ENCODE data around the gene SLC41A1.

Gene SLC41A1

DNA sequence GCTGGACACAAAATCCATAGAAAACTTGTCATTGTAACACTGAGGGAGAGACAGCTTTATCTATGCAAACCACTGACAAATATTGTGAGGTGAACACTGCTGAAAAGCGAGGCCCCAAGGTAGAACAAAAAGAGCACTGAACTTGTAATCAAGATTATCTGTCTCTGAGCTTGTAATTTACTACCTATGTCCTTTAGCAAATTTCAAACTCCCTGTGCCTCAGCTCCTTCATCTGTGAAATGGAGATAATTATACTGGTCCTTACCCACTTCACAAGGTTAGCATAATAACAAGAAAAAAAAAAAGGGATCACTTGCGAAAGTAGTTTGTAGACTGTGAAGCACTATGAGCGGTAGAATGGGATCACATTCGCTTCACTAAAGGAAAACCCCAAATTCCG is 58.1 kb downstream of the SLC41A1 start:
- no peak for DNase-seq (ENCODE audit: low read depth in 2 of 2)

DNA sequence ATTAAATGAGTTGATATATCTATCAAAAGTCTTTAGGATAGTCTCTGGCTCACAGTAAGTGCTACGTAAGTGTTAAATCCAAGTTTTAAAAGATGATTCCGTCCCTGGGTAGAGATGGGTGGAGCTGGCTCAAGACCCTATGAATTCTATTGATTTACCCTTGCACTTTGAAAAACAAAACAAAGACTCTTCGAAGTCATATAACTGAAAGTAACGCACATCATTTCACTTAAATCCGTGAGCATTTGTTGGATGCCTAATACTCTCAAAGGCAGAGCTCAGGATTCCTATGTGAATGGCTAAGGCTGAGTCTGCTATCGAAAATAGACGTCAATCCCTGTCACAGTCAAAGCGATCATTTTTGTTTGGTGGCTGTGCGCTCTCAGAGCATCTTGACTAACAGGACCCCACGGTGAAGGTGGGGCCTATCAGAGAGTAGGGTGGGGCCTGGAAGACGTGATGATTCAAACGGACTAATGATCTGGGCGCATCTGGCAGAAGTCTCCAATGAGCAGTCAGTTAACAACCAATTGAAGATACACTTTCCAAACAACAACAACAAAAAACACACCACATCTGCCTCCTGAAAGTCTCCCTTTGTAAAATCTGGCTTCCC is 61.9 kb downstream of the SLC41A1 start:
- no peak for DNase-seq (ENCODE audit: low read depth in 2 of 2)

DNA sequence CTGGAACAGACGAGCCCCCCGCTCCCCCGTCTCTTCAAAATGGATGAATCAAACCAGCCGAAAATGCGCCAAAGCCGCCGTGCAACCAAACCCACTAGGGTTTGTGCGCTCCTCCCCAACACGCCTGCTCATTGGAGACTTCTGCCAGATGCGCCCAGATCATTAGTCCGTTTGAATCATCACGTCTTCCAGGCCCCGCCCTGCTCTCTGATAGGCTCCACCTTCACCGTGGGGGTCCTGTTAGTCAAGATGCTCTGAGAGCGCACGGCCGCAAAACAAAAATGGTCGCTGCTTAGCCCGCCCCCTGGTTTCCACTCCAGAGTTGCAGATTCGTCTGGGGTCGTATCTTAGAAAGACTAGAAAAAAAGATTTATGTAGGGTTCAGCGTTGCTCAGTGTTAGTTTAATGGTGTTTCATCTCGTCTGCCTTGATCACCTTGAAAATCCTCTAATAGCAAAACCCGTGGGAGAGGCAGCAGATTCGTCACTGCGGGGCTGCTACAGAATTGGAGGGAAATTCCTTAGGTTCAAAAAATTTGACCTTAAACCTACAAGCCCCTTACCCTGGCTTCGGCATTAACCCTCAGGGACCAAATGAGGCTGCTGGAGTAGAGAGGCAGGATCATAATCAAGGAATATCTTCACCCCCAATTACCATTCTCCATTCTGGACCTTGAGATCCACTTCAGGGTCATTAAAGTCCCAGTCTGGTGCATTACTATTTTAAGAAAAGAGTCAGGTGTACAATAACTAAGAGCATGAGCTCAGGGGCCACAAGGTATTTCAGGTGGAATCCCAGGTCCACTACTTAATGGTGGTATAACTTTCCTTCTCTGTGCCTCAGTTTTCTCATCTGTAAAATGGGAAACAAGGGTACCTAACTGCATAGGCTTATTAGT is 62.6 kb downstream of the SLC41A1 start, which contains the start of gene NUCKS1:
TSS of gene NUCKS1 (minus strand) at position 45 of the 898 bp plus-strand sequence. CDS start 209 bp downstream, outside the sequence.
- DNase-seq (ENCODE audit: low read depth in 2 of 2) = peak; percentile 99

DNA sequence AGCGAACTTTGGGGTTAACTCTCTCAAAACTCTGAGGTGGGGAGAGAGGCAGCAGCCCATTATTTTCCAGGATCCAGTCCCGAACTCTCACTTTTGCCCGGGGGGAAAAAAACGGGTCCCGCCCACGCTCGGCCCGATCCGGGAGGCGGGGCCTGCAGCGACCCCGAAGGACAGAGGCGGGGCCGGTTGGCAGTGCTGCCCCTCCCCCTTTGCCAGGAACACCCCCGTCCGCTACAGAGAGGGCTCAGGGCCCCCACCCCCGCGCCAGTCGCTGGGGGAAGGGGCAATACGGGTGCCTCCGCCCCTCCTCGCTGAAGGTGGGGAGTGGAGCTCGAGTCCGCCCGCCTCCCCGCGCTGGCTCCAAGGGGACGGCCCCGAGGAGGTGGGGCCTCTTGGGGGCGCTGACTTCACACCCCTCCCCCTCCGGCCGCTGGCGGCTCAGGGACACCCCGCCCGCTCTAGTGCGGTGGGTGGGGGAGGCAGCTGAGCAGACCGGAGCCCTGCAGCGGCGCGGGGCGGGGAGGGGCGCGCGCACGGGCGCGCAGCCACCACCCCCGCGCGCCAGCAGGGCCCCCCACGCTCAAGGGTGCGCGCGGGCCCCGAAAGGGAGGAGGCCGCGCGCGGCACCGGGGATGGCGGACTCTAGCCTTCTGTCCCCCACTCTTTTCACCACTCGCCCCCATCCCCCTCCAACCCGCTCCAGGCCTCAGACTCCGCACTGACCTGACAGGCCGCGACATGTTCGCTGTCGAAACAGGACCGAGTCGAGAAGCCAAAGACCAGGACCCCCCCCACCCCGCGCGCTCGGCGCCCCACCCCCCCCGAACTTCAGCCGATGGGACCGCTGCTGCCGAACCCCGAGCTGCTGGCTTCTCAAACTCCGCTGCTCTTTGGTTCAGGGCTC is 63.5 kb downstream of the SLC41A1 start:
- DNase-seq (ENCODE audit: low read depth in 2 of 2) = peak; percentile 92 to 93

DNA sequence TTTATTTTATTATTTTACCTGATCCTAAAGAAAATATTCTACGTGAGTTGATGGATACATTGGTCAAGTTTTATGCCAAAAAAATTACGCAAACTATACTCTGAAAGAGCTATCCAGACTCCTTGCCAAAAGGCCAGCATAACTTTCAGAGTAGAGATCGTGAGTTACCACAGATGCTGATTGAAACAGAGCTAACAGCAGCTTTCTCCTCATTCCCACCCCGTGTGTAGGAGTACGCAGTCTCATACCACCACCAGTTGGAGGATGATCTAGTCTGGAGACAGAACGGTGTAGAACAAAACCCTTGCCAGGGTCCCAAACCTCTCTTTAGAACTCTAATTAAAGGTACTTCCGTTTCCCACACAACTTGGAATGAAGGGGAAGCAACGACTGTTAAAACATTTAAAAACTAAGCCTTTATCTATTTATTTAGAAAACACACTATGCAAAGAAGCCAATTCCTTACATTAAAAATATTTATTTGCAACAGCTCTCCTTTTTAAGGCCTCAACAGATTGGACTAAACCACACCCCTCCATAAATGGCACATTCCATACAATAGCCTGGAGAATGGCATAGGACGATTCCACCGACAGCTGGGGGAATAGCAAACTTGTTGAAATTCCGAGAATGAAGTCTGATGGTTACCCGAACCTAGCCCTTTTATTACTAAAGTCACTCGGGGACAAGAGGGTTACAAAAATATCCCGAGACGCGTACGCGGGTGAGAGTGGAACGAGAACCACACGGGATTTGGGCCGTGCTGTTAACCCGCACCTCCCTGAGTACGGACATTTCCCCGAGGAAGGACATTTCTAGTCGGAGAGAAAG is 64.4 kb downstream of the SLC41A1 start:
- peak; percentile 55 to 65 for DNase-seq (ENCODE audit: low read depth in 2 of 2)

DNA sequence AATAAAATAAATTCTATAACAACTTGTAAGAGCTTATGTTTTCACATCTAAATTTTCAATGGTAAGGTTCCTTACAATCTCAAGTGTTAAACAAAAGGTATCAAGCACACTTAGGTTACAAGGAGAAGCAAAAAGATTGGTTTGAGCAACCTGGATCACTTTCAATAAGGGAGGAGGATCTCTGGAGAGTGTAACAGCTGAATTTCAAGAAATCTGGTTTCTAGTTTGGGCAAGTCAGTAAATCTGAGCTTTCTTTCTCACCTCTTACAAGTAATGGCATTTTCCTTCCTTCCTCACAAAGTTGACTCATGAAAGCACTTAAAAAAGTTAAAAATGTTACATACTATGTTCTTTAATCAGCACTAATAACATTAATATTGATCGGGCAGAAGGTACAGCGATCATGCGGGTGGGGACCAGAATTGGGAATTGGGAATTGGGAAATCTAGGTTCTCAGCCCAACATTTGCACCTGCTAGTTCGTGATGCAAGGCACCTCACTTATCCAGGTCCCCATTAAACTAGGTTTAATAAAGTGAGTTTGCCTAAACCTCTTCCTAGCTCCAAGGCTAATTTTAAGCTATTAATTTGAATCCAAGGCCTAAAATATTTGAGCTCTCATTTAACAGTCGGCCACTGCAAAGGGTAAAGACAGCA is 66.1 kb downstream of the SLC41A1 start:
- DNase-seq (ENCODE audit: low read depth in 2 of 2) = no peak

DNA sequence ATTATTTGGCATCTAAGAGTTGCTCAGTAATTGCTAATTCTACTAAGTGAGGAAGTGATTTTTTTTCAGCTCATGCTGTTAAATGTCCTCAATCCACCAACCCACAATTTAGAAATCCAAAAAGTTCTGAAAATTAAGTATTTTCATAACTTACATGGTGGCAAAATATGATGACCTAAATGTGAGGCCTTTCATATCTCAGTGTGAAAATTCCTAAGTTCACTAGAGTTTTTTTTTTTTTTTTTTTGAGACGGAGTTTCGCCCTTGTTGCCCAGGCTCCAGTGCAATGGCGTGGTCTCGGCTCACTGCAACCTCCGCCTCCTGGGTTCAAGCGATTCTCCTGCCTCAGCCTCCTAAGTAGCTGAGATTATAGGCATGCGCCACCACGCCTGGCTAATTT is 68.6 kb downstream of the SLC41A1 start:
- no peak for DNase-seq (ENCODE audit: low read depth in 2 of 2)

DNA sequence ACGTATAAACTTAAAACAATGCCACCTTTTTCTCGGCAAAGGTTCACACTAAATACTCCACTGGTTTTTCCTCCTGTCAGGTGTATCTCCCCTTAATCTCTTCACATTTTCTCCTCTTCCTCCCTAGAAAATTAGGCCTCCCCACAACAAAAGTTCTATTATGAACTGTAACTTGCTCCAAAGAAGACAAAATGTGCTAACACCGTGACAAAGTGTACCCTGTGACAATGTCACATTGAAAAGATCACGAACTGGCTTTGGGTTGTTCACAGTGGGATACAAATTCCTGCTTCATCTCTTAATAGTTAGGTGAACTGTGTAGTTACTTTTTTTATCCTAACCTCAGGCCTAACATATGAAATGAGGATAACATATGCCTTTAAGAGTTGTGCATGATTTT is 69.0 kb downstream of the SLC41A1 start:
- no peak for DNase-seq (ENCODE audit: low read depth in 2 of 2)

DNA sequence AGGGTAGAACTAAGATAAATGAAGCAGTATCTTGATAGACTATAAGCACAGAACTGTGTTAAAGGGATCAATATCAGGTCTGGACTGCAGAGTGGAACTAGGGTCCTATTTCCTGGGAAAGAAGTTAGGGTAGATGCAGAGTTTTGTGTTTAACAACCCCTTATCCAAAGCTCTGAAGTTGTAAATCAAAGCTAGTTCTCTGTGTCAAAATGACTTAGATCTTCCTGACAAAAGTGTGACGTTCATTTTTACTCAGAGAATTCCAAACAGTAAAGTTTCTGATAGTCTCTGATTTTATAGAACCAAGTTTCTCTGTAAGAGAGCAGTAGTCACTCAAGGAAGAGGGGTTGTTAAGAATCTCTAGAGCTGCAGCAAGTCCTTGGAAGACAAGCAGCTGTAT is 71.3 kb downstream of the SLC41A1 start:
- DNase-seq (ENCODE audit: low read depth in 2 of 2) = no peak

DNA sequence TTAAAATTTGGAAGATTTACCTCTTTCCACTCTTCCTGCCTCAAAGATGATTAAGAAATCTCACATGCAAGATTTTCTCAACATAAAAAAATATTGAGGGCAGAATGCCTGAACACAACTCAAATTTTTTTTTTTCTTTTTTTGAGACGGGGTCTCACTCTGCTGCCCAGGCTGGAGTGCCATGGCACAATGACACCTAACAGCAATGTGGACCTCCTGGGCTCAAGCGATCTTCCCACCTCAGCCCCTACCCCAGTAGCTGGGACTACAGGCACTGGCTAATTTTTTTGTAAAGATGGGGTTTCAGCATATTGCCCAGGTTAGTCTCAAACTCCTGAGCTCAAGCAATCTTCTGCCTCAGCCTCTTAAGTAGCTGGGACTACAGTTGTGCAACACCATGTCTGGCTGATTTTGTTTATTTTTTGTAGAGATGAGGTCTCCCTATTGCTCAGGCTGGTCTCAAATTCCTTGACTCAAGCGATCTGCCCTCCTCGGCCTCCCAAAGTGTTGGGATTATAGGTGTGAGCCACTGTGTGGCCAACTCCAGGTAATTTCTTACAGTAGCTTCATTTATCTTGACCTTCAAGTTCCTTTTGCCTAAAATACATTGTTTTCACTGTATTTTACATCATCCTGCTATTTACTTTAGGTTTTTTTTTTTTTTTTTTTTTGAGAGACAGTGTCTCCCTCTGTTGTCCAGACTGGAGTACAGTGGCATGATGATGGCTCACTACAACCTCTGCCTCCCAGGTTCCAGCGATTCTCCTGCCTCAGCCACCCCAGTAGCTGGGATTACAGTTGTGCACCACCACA is 73.4 kb downstream of the SLC41A1 start:
- DNase-seq (ENCODE audit: low read depth in 2 of 2) = no peak
